ENCODE measurements around the gene BCL6. TPM values are rescaled to one million over a fixed set of nuclear protein-coding genes. Genes with fewer than 3 reads are reported as not detected.
A peak's percentile ranks its signal among the peaks of the same experiment; 100 is the strongest.

BCL6 gene
- total RNA-seq, 2 experiments from 2014 or later: 65.6 to 256 TPM

DNA sequence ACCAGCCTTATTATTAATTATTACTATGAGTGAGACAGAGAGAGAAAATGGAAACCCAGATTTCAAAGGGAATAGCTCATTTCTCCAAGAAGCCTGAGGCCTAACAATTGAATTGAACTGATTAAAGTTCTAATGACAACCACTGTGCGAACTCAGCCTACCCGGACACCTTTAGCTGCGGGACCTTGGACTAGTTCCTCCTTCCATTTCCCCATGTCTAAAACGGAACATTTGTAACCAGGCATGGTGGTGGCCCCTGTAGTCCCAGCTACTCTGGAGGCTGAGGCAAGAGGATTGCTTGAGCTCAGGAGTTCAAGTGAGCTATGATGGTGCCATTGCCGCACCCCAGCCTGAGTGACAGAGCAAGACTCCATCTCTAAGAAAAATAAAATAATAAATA, 26.5 kb downstream of the BCL6 start:
- intact Hi-C loops (cut with micrococcal nuclease; ENCODE audit: unreplicated experiment): no loop called here

GRCh38 chr3:187717572-187717971, 27.7 kb downstream of the BCL6 start:
- intact Hi-C loops (cut with micrococcal nuclease; ENCODE audit: unreplicated experiment): no loop called here
- ChIA-PET POLR2A (interaction anchor here (1.1 to 4.1 kb wide), 2 partner anchors 14 to 17 kb away, joined by 4 to 17 read pairs; no protein-coding TSS in a partner anchor), CTCF (ENCODE audit: unreplicated experiment) (no interaction called here)
- Histone ChIP-seq H3K27ac (ENCODE audit: low read depth, low read length, poor library complexity, severe bottlenecking) (no peak overlapping the region), H3K4me2 (ENCODE audit: low read length) (no peak overlapping the region), H3K4me1 (ENCODE audit: insufficient read depth, low read length, poor library complexity, severe bottlenecking) (peaks cover 13% of the 10 kb centered on the region), H3K9me2 (ENCODE audit: insufficient read depth, low read length) (no peaks in the 10 kb centered on the region), H3K9me3 (ENCODE audit: low read length) (no peaks in the 10 kb centered on the region), H3K79me2 (ENCODE audit: insufficient read depth, low read depth, low read length) (no peaks in the 10 kb centered on the region), H4K20me1 (ENCODE audit: insufficient read depth, low read length) (no peaks in the 10 kb centered on the region), H2AFZ (ENCODE audit: low read length) (no peak overlapping the region), H3K4me3 (ENCODE audit: low read depth, low read length, poor library complexity, severe bottlenecking) (no peak overlapping the region), H3K36me3 (ENCODE audit: insufficient read depth, low read length) (peaks cover 27% of the 10 kb centered on the region)
- BruUV-seq (replicated peaks): no TSS peak
- no peak for DNase-seq (ENCODE audit: low spot score)
- TF ChIP-seq EZH2phosphoT487 (IDR thresholded peaks at IDR 0.05; ENCODE audit: borderline replicate concordance, low read depth, low read length) (no peak), CTCF (conservative IDR thresholded peaks at IDR 0.05; ENCODE audit: low read length) (no peak)

More for the DNA sequence above, 26.5 kb downstream of the BCL6 start:
- Histone ChIP-seq H3K4me1 (ENCODE audit: insufficient read depth, low read length, poor library complexity, severe bottlenecking) (peaks cover 13% of the 10 kb centered on the region), H2AFZ (ENCODE audit: low read length) (no peak overlapping the region), H3K36me3 (ENCODE audit: insufficient read depth, low read length) (peaks cover 39% of the 10 kb centered on the region), H3K79me2 (ENCODE audit: insufficient read depth, low read depth, low read length) (no peaks in the 10 kb centered on the region), H3K4me3 (ENCODE audit: low read depth, low read length, poor library complexity, severe bottlenecking) (no peak overlapping the region), H3K9me2 (ENCODE audit: insufficient read depth, low read length) (no peaks in the 10 kb centered on the region), H3K4me2 (ENCODE audit: low read length) (no peak overlapping the region), H3K27ac (ENCODE audit: low read depth, low read length, poor library complexity, severe bottlenecking) (no peak overlapping the region), H4K20me1 (ENCODE audit: insufficient read depth, low read length) (0 out of 2 replicates have a peak, but pooled peaks cover 4% of the 10 kb centered on the region), H3K9me3 (ENCODE audit: low read length) (no peaks in the 10 kb centered on the region)
- DNase-seq (ENCODE audit: low spot score): no peak
- POLR2A ChIA-PET: interaction anchor here (0.6 to 4.1 kb wide), 7 partner anchors 10 to 1194 kb away, joined by 3 to 17 read pairs (median 4); no protein-coding TSS in a partner anchor
- no TSS peak for BruUV-seq (replicated peaks)
- TF ChIP-seq EZH2phosphoT487 (IDR thresholded peaks at IDR 0.05; ENCODE audit: borderline replicate concordance, low read depth, low read length) (no peak), CTCF (conservative IDR thresholded peaks at IDR 0.05; ENCODE audit: low read length) (no peak)
- CTCF ChIA-PET (ENCODE audit: unreplicated experiment): no interaction called here

DNA sequence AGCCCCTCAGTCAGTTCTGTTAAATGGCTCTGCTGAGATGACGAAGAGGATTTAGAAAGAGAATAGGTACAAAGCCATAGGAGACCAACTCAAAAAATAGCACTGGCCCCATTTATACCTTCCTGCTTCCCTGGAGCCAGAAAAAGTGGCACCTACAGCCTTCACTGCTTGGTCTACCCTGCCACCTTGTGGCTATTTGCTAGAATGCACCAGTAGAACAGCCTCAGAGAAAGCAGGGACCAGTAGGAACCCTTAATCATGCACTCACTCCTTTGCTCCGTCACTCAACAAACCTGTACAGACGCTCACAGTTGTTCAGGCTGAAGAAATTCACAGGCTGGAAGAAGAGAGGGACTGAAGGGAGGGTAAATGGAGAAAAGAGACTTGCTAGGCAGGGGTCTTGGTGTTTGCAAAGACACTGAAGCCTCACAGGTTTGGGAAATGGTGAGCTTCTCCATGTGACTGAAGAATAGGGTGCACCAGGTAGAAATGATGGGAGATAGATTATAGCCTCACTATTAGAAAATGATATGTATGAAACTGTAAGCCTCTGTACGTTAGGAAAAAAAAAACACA, 30.8 kb downstream of the BCL6 start:
- peak overlapping the region; percentile 29; the same call in 1 of the 2 replicates for H2AFZ ChIP-seq (ENCODE audit: low read length)
- H3K79me2 ChIP-seq (ENCODE audit: insufficient read depth, low read depth, low read length): no peaks in the 10 kb centered on the region
- ChIA-PET POLR2A (interaction anchor here (0.6 kb wide), 2 partner anchors 419 to 643 kb away, joined by 3 read pairs; no protein-coding TSS in a partner anchor), CTCF (ENCODE audit: unreplicated experiment) (interaction anchor here (1.0 kb wide), 1 partner anchor 645 kb away, joined by 4 read pairs; no protein-coding TSS in a partner anchor)
- BruUV-seq (replicated peaks): no TSS peak
- TF ChIP-seq CTCF (conservative IDR thresholded peaks at IDR 0.05; ENCODE audit: low read length): peak; percentile 98
- no peak for TF ChIP-seq EZH2phosphoT487 (IDR thresholded peaks at IDR 0.05; ENCODE audit: borderline replicate concordance, low read depth, low read length)
- H3K9me3 ChIP-seq (ENCODE audit: low read length): no peaks in the 10 kb centered on the region
- H3K36me3 ChIP-seq (ENCODE audit: insufficient read depth, low read length): no peaks in the 10 kb centered on the region
- no peaks in the 10 kb centered on the region for H3K9me2 ChIP-seq (ENCODE audit: insufficient read depth, low read length)
- H3K27ac ChIP-seq (ENCODE audit: low read depth, low read length, poor library complexity, severe bottlenecking): no peak overlapping the region
- intact Hi-C loops (cut with micrococcal nuclease; ENCODE audit: unreplicated experiment): loop anchor here (1.0 to 5.0 kb wide), 4 partner anchors 35 to 1243 kb away; no protein-coding TSS in a partner anchor
- peak overlapping the region; percentile 25 for H3K4me2 ChIP-seq (ENCODE audit: low read length)
- H3K4me1 ChIP-seq (ENCODE audit: insufficient read depth, low read length, poor library complexity, severe bottlenecking): peaks cover 13% of the 10 kb centered on the region
- DNase-seq (ENCODE audit: low spot score): peak; percentile 82
- no peak overlapping the region for H3K4me3 ChIP-seq (ENCODE audit: low read depth, low read length, poor library complexity, severe bottlenecking)
- H4K20me1 ChIP-seq (ENCODE audit: insufficient read depth, low read length): no peaks in the 10 kb centered on the region

All from OCI-LY7 (cell line).